HG02973 (cell line): ENCODE measurements around the gene ADAMTS3.
"Not testable (repeated sequence)": the region's sequence is repeated elsewhere in the genome, so short reads cannot be mapped to it uniquely, and the experiment has no call there.

ENCODE experiments used
- ATAC-seq: cut with Tn5 transposase; IDR thresholded peaks from one replicate; pipeline ENCODE4 v1.9.1; 2021; ENCODE audit warnings: moderate library complexity; ENCODE audit not compliant: unreplicated experiment

The ADAMTS3 gene

GRCh38 chr4:72473434-72473900 lies 95.6 kb downstream of the ADAMTS3 start:
- ATAC-seq, result no peak

- no peak for ATAC-seq
Observed at GRCh38 chr4:72471816-72472215, 97.2 kb downstream of the ADAMTS3 start.

GRCh38 chr4:72468904-72469502 lies 100.0 kb downstream of the ADAMTS3 start:
- no peak for ATAC-seq

- ATAC-seq, result no peak
Observed at GRCh38 chr4:72467633-72468032, 101.4 kb downstream of the ADAMTS3 start.

GRCh38 chr4:72463724-72464123 lies 105.3 kb downstream of the ADAMTS3 start:
- no peak for ATAC-seq

GRCh38 chr4:72457158-72457557 lies 111.9 kb downstream of the ADAMTS3 start:
- ATAC-seq, result no peak

GRCh38 chr4:72451349-72451748 lies 117.7 kb downstream of the ADAMTS3 start:
- ATAC-seq, result no peak

GRCh38 chr4:72449705-72450104 lies 119.3 kb downstream of the ADAMTS3 start:
- ATAC-seq, result no peak

- no peak for ATAC-seq
Observed at GRCh38 chr4:72448231-72448630, 120.8 kb downstream of the ADAMTS3 start.

GRCh38 chr4:72446353-72447055 lies 122.5 kb downstream of the ADAMTS3 start:
- ATAC-seq, result no peak

- no peak for ATAC-seq
Observed at GRCh38 chr4:72444092-72444491, 124.9 kb downstream of the ADAMTS3 start.

GRCh38 chr4:72442715-72443114 lies 126.3 kb downstream of the ADAMTS3 start:
- ATAC-seq, result no peak

- no peak for ATAC-seq
Observed at GRCh38 chr4:72442147-72442546, 126.9 kb downstream of the ADAMTS3 start.

GRCh38 chr4:72440386-72440785 lies 128.6 kb downstream of the ADAMTS3 start:
- ATAC-seq, result no peak

- no peak for ATAC-seq
Observed at GRCh38 chr4:72432975-72433374, 136.0 kb downstream of the ADAMTS3 start.

- no peak for ATAC-seq
Observed at GRCh38 chr4:72432282-72432681, 136.7 kb downstream of the ADAMTS3 start.

GRCh38 chr4:72430988-72431387 lies 138.0 kb downstream of the ADAMTS3 start:
- no peak for ATAC-seq

- ATAC-seq, result no peak
Observed at GRCh38 chr4:72430050-72430449, 139.0 kb downstream of the ADAMTS3 start.

- ATAC-seq, result no peak
Observed at GRCh38 chr4:72429397-72429889, 139.6 kb downstream of the ADAMTS3 start.

GRCh38 chr4:72427057-72427456 lies 142.0 kb downstream of the ADAMTS3 start:
- ATAC-seq, result no peak

- ATAC-seq, result not testable (repeated sequence)
Observed at GRCh38 chr4:72425908-72426307, 143.1 kb downstream of the ADAMTS3 start.

- ATAC-seq, result no peak
Observed at GRCh38 chr4:72424006-72424405, 145.0 kb downstream of the ADAMTS3 start.
